HEK293T (cell line): ENCODE results near the gene OPCML.

Source experiments
- ELF4 ChIP-seq: fragments of 450-650 bp; IDR thresholded peaks from 2 replicates; pipeline ENCODE4 v1.6.1; 2017; ENCODE audit warnings: antibody characterized with exemption
- LEF1 ChIP-seq: fragments of 450-650 bp; IDR thresholded peaks from 2 replicates; pipeline ENCODE4 v1.6.1; 2017; ENCODE audit warnings: mild to moderate bottlenecking, borderline replicate concordance
- NFRKB ChIP-seq: fragments of 450-650 bp; IDR thresholded peaks from 2 replicates; pipeline ENCODE4 v1.6.1; 2016; ENCODE audit warnings: mild to moderate bottlenecking, moderate library complexity
- SP1 ChIP-seq: fragments of 450-650 bp; IDR thresholded peaks from 2 replicates; pipeline ENCODE4 v1.6.1; 2017
- SUZ12 ChIP-seq: fragments of 450-650 bp; IDR thresholded peaks from 2 replicates; pipeline ENCODE4 v1.6.1; 2016; ENCODE audit warnings: mild to moderate bottlenecking

DNA sequence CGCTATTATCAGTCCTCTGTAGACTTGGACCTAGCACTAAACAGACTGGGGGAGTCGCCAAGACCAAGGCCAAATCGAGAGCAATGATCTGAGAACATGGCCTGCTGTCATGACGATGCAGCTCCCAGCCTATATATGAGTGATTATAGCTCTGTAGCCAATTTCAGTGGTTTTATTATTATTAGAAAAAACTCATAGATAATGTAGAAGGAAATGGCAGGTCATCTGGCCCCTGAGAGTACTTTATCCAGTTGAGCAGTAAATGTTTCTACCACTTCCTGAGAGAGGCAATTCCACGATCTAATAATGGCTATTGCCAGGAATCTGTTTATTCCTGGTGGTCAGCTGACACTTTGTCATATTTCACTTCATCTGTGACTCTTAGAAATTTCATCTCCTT is 666.7 kb downstream of the OPCML start:
- TF ChIP-seq SP1 = no peak
- no peak for TF ChIP-seq SUZ12
- TF ChIP-seq NFRKB = no peak
- TF ChIP-seq LEF1 = no peak
- TF ChIP-seq ELF4 = no peak
